GM23338 (cell line): Measurements from ENCODE around the gene ST8SIA6.

Experiments used
- CREB1 ChIP-seq: fragments of 250-450 bp; sonication (Bioruptor Pico); IDR thresholded peaks from 2 replicates; pipeline ENCODE4 v1.5.0; 2020; ENCODE audit warnings: low read depth, mild to moderate bottlenecking, moderate library complexity
- EZH2 ChIP-seq: fragments of 200-600 bp; sonication (generic); IDR thresholded peaks from one replicate; pipeline ENCODE4 v1.8.0; 2017; ENCODE audit warnings: antibody characterized with exemption, mild to moderate bottlenecking, low read depth; ENCODE audit not compliant: unreplicated experiment
- EZH2phosphoT487 ChIP-seq: fragments of 200-600 bp; sonication (generic); IDR thresholded peaks from one replicate; pipeline ENCODE4 v1.8.1; 2018; ENCODE audit warnings: antibody characterized with exemption; ENCODE audit not compliant: unreplicated experiment
- JUNB ChIP-seq: IDR thresholded peaks from one replicate; pipeline ENCODE4 v1.6.1; 2016; ENCODE audit warnings: antibody characterized with exemption; ENCODE audit not compliant: unreplicated experiment
- NANOG ChIP-seq: IDR thresholded peaks from 2 replicates; pipeline ENCODE4 v1.6.1; 2016; ENCODE audit warnings: antibody characterized with exemption, borderline replicate concordance
- POLR2AphosphoS5 ChIP-seq: IDR thresholded peaks from 2 replicates; pipeline ENCODE4 v1.6.1; 2016; ENCODE audit warnings: antibody characterized with exemption, low read depth
- ZNF331 ChIP-seq: fragments of 250-450 bp; sonication (Bioruptor Pico); IDR thresholded peaks from 2 replicates; pipeline ENCODE4 v1.5.0; 2020; ENCODE audit warnings: low read depth, mild to moderate bottlenecking, moderate library complexity
- TF ChIP-seq, protein P1 (sequence below), 2 experiments: fragments of 200-600 bp in 1 of 2; sonication (generic) in 1 of 2; conservative IDR thresholded peaks; 2 replicates each; pipeline versions ENCODE4 v1.5.1 to v1.6.1; 2016 to 2017; ENCODE audit warnings: antibody characterized with exemption in 2 of 2, low read depth in 2 of 2, mild to moderate bottlenecking in 2 of 2, moderate library complexity in 1 of 2
- TF ChIP-seq, protein P2 (sequence below): IDR thresholded peaks from one replicate; pipeline ENCODE4 v1.6.1; 2018; ENCODE audit warnings: antibody characterized with exemption; ENCODE audit not compliant: unreplicated experiment
- TF ChIP-seq, protein P3 (sequence below): IDR thresholded peaks from 2 replicates; pipeline ENCODE4 v1.6.1; 2016; ENCODE audit warnings: antibody characterized with exemption

DNA sequence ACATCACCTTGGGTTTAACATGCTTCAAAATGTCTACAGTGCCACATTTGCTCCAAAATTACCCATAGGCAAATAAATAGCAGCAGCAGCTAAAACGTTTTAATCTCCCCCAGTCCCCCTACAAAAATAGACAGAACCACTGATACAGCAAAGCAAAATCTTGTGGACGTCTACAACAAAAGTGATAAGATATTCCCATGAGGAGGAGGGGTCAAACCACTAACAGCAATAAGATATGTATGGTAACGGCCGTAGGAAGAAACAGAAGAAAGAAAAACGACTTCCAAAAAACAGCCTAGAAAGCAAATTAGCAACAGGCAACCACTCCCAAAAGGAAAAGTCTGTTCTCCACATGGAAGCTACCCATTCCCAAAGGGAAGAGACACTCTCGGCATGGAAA, 34.5 kb upstream of the ST8SIA6 start:
- TF ChIP-seq, protein P1, sequence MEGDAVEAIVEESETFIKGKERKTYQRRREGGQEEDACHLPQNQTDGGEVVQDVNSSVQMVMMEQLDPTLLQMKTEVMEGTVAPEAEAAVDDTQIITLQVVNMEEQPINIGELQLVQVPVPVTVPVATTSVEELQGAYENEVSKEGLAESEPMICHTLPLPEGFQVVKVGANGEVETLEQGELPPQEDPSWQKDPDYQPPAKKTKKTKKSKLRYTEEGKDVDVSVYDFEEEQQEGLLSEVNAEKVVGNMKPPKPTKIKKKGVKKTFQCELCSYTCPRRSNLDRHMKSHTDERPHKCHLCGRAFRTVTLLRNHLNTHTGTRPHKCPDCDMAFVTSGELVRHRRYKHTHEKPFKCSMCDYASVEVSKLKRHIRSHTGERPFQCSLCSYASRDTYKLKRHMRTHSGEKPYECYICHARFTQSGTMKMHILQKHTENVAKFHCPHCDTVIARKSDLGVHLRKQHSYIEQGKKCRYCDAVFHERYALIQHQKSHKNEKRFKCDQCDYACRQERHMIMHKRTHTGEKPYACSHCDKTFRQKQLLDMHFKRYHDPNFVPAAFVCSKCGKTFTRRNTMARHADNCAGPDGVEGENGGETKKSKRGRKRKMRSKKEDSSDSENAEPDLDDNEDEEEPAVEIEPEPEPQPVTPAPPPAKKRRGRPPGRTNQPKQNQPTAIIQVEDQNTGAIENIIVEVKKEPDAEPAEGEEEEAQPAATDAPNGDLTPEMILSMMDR (conservative IDR thresholded peaks at IDR 0.05; ENCODE audit: low read depth in 2 of 2), result no peak
- TF ChIP-seq NANOG (no peak), ZNF331 (CRISPR knock-in tag) (no peak), EZH2 (no peak), EZH2phosphoT487 (no peak), POLR2AphosphoS5 (no peak), JUNB (no peak), CREB1 (no peak)
- TF ChIP-seq, protein P2, sequence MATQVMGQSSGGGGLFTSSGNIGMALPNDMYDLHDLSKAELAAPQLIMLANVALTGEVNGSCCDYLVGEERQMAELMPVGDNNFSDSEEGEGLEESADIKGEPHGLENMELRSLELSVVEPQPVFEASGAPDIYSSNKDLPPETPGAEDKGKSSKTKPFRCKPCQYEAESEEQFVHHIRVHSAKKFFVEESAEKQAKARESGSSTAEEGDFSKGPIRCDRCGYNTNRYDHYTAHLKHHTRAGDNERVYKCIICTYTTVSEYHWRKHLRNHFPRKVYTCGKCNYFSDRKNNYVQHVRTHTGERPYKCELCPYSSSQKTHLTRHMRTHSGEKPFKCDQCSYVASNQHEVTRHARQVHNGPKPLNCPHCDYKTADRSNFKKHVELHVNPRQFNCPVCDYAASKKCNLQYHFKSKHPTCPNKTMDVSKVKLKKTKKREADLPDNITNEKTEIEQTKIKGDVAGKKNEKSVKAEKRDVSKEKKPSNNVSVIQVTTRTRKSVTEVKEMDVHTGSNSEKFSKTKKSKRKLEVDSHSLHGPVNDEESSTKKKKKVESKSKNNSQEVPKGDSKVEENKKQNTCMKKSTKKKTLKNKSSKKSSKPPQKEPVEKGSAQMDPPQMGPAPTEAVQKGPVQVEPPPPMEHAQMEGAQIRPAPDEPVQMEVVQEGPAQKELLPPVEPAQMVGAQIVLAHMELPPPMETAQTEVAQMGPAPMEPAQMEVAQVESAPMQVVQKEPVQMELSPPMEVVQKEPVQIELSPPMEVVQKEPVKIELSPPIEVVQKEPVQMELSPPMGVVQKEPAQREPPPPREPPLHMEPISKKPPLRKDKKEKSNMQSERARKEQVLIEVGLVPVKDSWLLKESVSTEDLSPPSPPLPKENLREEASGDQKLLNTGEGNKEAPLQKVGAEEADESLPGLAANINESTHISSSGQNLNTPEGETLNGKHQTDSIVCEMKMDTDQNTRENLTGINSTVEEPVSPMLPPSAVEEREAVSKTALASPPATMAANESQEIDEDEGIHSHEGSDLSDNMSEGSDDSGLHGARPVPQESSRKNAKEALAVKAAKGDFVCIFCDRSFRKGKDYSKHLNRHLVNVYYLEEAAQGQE, result no peak
- TF ChIP-seq, protein P3, sequence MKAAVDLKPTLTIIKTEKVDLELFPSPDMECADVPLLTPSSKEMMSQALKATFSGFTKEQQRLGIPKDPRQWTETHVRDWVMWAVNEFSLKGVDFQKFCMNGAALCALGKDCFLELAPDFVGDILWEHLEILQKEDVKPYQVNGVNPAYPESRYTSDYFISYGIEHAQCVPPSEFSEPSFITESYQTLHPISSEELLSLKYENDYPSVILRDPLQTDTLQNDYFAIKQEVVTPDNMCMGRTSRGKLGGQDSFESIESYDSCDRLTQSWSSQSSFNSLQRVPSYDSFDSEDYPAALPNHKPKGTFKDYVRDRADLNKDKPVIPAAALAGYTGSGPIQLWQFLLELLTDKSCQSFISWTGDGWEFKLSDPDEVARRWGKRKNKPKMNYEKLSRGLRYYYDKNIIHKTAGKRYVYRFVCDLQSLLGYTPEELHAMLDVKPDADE, result no peak
